ENCODE data around the gene ADSS1.
"Not testable (repeated sequence)": the region's sequence is repeated elsewhere in the genome, so short reads cannot be mapped to it uniquely, and the experiment has no call there.

GRCh38 chr14:104729176-104729834 is 5.3 kb downstream of the ADSS1 start:
- not testable (repeated sequence) for TF ChIP-seq EZH2 (IDR thresholded peaks at IDR 0.05; ENCODE audit: borderline replicate concordance, low read length); CTCF (IDR thresholded peaks at IDR 0.05; ENCODE audit: low read length)
